Hematopoietic multipotent progenitor cell treated with erythropoietin and hydrocortisone succinate and interleukin-3 and kit ligand, for 4 days (in vitro differentiated cells): ENCODE data around the gene BAIAP2.
A peak's percentile ranks its signal among the peaks of the same experiment; 100 is the strongest.

Source experiments
- DNase-seq: peaks from one replicate; pipeline ENCODE4 v3.0.0-alpha.2; 2015

The BAIAP2 gene

DNA sequence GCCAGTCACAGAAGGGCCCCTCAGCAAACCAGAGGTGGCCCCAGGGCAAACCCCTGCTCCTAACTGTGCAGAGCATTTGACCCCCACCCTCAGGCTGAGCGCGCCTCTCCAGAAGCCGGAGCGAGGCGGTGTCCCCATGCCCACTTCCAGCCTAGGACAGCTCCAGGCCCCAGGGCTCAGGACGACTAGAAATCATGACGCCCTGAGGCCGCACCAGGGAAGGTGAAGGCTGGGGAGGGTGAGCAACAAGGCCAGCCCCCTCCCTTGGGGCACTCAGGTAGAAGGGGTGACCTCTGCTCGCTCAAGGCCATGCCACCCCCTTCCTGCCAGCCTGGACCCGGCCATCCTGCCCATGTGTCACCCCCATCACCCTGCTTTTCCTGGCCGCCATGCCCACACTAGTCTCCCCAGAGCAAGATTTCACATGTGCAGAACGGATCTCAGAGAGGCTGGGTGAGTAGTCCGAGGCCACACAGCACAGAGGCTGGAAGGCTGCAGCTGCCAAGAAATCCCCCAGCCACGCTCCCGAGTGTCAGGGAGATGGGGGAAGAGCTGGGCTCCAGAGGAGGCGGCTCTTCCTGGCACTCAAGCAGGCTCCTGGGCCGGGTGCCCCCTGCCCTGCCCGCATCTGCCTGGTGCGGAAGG, 128.2 kb downstream of the BAIAP2 start:
- no peak for DNase-seq

DNA sequence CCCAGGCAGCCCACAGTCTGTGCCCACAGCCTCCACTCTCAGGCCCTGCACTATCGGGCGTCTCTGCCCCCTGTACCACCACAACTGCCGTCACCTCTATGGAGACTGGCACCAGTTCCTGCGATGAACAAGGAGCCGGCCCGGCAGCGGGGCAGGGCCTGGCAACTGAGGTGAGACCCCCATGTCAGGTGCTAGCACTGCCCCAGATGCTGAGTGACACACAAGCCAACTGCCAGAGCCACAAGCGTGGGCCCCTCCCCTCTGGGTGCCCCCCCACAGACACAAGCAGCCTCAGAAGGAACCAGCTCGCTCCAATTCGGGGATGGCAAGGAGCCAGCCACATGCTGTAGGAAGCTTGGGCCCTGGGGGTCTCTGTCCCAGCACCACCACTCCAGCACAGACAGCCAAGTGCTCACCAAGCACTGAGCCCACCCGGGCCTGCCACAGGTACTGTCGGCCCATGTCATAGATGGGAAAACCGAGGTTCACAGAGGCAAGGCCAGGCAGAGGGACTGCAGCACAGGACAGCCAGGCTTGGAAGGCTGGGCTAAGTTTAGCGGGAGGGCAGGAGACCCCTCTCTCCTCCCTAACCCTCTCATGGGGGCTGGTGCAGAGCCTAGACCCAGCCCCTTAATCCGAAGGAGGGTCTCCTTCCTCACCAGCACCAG, 128.9 kb downstream of the BAIAP2 start:
- DNase-seq = no peak

DNA sequence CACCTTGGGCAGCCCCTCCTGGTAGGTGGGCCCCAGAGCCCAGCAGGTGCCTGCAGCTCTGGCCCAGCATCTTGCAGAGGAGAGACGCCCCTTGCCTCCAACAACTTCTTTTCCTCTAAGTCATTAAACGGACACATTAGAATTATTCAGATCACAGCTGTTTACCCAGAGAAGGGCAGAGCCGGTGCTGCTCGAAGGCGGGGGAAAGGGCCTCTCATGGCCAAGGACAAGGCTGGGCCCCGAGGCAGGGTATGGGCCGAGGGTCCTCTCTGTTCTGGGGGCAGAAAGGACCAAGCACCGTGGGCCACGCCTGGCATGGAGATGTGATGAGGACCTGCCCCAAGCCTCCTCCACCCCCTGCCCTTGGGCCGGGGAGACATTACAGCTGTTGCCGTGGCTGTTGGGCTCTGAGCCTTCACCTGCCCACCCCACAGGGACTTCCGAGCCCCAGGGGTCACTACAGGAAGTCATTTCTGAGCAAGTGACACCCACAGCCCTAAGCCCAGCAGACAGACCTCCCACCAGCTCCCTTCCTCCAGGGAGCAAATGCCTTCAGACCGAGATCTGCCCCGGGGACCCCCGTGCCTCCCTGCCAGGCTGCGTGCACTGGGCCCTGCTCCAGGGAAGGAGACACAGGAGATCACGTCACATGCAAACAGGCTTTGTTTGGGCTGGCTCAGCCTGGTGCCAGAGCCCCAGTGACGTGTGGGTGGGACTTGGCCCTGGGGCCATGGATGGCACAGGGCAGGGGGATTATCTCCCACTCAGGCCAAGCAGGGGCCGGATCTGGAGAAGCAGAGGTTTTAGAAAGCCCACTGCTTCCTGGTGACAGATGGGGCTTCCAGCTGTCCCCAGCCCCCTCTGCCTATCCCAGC, 129.7 kb downstream of the BAIAP2 start:
- DNase-seq = no peak

DNA sequence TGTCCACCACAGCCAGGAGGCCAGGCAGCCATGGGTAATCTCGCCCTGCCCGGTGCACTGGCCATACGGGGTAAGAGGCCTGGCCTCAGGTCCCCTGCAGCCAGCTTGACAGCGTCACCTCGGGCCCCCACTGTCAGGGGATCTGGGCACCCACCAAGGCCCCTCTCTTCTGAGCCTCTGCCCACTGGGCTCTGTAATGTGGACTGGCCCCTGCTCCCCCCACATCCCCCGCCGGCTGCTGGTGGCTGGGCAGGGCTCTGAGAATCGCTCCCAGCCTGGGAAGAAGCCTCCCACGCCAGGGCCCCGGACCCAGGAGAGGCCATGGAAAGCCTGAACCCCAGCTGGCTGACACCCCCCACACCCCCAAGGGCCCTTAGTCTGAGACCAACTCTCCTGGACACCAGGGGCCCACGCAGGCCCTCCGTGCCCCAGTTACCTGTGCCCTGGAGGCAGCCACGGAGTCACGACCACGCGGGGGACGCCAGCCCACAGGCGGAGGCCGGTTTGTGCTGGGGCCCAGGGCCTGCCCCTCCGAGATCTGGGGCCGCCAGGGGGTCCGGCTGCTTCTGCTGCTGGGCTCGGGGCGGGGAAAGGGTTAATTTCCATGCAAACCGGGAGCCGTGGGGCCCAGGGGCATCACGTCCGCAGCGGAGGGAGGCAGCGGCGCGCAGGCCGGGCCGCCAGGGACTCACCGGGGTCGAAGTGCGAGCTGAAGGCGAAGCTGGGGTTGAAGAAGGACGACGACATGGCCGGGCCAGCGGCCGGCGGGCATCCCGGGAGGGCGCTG, 130.5 kb downstream of the BAIAP2 start, which contains the start of gene PVALEF:
PVALEF (plus strand) TSS at position 262 of the 787 bp plus-strand sequence. CDS start 15,720 bp downstream, outside the sequence.
- DNase-seq = peak; percentile 27

DNA sequence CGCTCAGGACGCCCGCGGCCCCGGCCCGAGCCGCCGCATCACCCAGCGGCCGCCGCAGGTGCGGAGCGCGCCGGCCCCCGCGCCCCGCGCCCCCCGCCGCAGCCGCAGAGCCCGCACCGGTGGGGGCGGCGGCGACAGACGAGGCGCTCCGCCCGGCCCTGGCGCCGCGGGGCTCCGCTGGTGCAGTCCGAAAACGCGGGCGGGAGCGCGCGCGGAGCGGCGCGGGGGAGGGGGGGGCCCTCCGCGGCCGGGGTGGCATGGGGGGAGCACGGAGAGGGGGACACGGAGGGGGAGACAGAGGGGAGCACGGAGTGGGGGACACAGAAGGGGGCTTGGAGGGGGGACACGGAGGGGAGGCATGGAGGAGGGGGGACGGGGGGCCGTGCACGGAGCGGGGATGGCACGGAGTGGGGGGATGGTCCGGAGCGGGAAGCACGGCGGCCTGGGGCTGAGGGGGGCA, 131.1 kb downstream of the BAIAP2 start, which contains the start of gene AATK:
AATK (minus strand) TSS at position 189 of the 460 bp plus-strand sequence. CDS start 229 bp downstream, outside the sequence.
- no peak for DNase-seq
